Gastrocnemius medialis (tissue), 4 donors: ENCODE measurements around the gene SPOUT1. TPM values are rescaled to one million over a fixed set of nuclear protein-coding genes. Genes with fewer than 3 reads are reported as not detected.
"Not testable (repeated sequence)": the region's sequence is repeated elsewhere in the genome, so short reads cannot be mapped to it uniquely, and the experiment has no call there.

Experiments
- ATAC-seq, 2 donors: fragments of 150-250 bp; one replicate each; pipeline ENCODE4 v1.9.1; 2016
- DNase-seq, 2 donors: peaks; one replicate each; pipeline ENCODE4 v3.0.0-alpha.2; 2019
- H3K27ac ChIP-seq, 4 donors: fragments of 200-600 bp; sonication (generic); 1 replicate in 1 of 4; 2 replicates in 3 of 4; pipeline ENCODE4 v1.5.1; 2016 to 2018; ENCODE audit warnings: mild to moderate bottlenecking in 2 of 4, moderate library complexity in 1 of 4
- H3K27me3 ChIP-seq, 3 donors: fragments of 200-600 bp; sonication (generic) in 2 of 3; 1 replicate in 1 of 3; 2 replicates in 2 of 3; pipeline versions ENCODE4 v1.5.1 to v1.6.0; 2016 to 2019; ENCODE audit warnings: mild to moderate bottlenecking in 1 of 3, moderate library complexity in 1 of 3
- H3K36me3 ChIP-seq, 2 donors: fragments of 200-600 bp; sonication (generic) in 1 of 2; one replicate each; pipeline ENCODE4 v1.5.1; 2017 to 2018
- H3K4me1 ChIP-seq, 2 donors: fragments of 200-600 bp; sonication (generic) in 1 of 2; one replicate each; pipeline ENCODE4 v1.5.1; 2016 to 2017; ENCODE audit warnings: mild to moderate bottlenecking in 2 of 2
- H3K4me3 ChIP-seq, 4 donors: fragments of 200-600 bp; sonication (generic) in 3 of 4; 1 replicate in 1 of 4; 2 replicates in 3 of 4; pipeline ENCODE4 v1.5.1; 2016 to 2019; ENCODE audit warnings: mild to moderate bottlenecking in 2 of 4
- H3K9me3 ChIP-seq, 3 donors: fragments of 200-600 bp; sonication (generic) in 2 of 3; 1 replicate in 1 of 3; 2 replicates in 2 of 3; pipeline ENCODE4 v1.5.1; 2016 to 2019
- CTCF ChIP-seq, 5 experiments: fragments of 450-650 bp in 3 of 5; fragments of 200-600 bp in 2 of 5; sonication (generic) in 2 of 5; IDR thresholded peaks in 4 of 5; conservative IDR thresholded peaks in 1 of 5; 1 replicate in 4 of 5; 2 replicates in 1 of 5; pipeline ENCODE4 v1.5.1; 2016 to 2019; ENCODE audit warnings: antibody characterized with exemption in 5 of 5, mild to moderate bottlenecking in 3 of 5, moderate library complexity in 3 of 5
- POLR2A ChIP-seq, 2 donors: fragments of 450-650 bp; IDR thresholded peaks; one replicate each; pipeline ENCODE4 v1.6.1; 2017; ENCODE audit warnings: antibody characterized with exemption in 2 of 2, mild to moderate bottlenecking in 2 of 2, moderate library complexity in 2 of 2
- in situ Hi-C, 4 donors: fragments of 200-750 bp; cut with MboI; loops; one replicate each; pipeline versions ENCODE4 v1.15.0 to v1.8.0; 2017; ENCODE audit warnings: low sequenced_read_pairs in 4 of 4
- intact Hi-C: fragments of 100-400 bp; cut with DNase I; formaldehyde crosslinking; loops from one replicate; pipeline ENCODE4 v1.15.1; 2023; ENCODE audit warnings: low total_unique reads
- total RNA-seq, 4 donors: library from RNA; depleted of rRNA; stranded (reverse); fragments of >200 nt; gene quantifications; one replicate each; pipeline versions ENCODE4 v1.1.0 to v1.2.3, GENCODE V29; 2016

Gene SPOUT1
- total RNA-seq, 4 donors from 2014 or later: 10.7 to 29.3 (median 14.9) TPM

- TF ChIP-seq POLR2A (IDR thresholded peaks at IDR 0.05): no peak
- TF ChIP-seq CTCF (IDR thresholded peaks at IDR 0.05 in 4 of 5, conservative IDR thresholded peaks at IDR 0.05 in 1 of 5): no peak
- intact Hi-C loops (loop anchor here (5.0 kb wide), 1 partner anchor 97 kb away; the partner anchor contains the start of genes KYAT1 and LRRC8A), in situ Hi-C loops (no loop called here)
- ATAC-seq: no peak
- no peaks in the 10 kb centered on the region for H3K9me3 ChIP-seq
- H3K4me3 ChIP-seq: no peak overlapping the region
- peaks cover 0 to 2% of the 10 kb centered on the region in 2 donors for H3K36me3 ChIP-seq
- no peaks in the 10 kb centered on the region for H3K27me3 ChIP-seq
- H3K4me1 ChIP-seq: peaks cover 16 to 25% of the 10 kb centered on the region in 2 donors
- DNase-seq: no peak
- H3K27ac ChIP-seq: no peak overlapping the region
Measured at GRCh38 chr9:128785427-128785826, 44.2 kb downstream of the SPOUT1 start.

- in situ Hi-C loops: no loop called here
- no peak overlapping the region for H3K4me3 ChIP-seq
- intact Hi-C loops: no loop called here
- TF ChIP-seq POLR2A (IDR thresholded peaks at IDR 0.05) (no peak), CTCF (IDR thresholded peaks at IDR 0.05 in 4 of 5, conservative IDR thresholded peaks at IDR 0.05 in 1 of 5) (no peak)
- DNase-seq (no peak), ATAC-seq (no peak)
- no peaks in the 10 kb centered on the region for H3K9me3 ChIP-seq
- H3K4me1 ChIP-seq: peaks cover 7 to 13% of the 10 kb centered on the region in 2 donors
- no peaks in the 10 kb centered on the region for H3K27me3 ChIP-seq
- no peaks in the 10 kb centered on the region for H3K36me3 ChIP-seq
- H3K27ac ChIP-seq: peak overlapping the region; percentile 81 to 90 (median 84)
Measured at GRCh38 chr9:128782669-128783068, 46.9 kb downstream of the SPOUT1 start.

- Histone ChIP-seq H3K4me1 (peaks cover 4% of the 10 kb centered on the region in 2 donors), H3K36me3 (no peaks in the 10 kb centered on the region), H3K9me3 (no peaks in the 10 kb centered on the region), H3K27me3 (no peaks in the 10 kb centered on the region), H3K27ac (no peak overlapping the region), H3K4me3 (no peak overlapping the region)
- no peak for TF ChIP-seq POLR2A (IDR thresholded peaks at IDR 0.05)
- TF ChIP-seq CTCF (IDR thresholded peaks at IDR 0.05 in 4 of 5, conservative IDR thresholded peaks at IDR 0.05 in 1 of 5): no peak
- DNase-seq: no peak
- intact Hi-C loops (no loop called here), in situ Hi-C loops (no loop called here)
- ATAC-seq: no peak
Measured at GRCh38 chr9:128781187-128782070, 48.2 kb downstream of the SPOUT1 start.

- H3K9me3 ChIP-seq, H3K27ac ChIP-seq, ATAC-seq, in situ Hi-C loops, intact Hi-C loops, H3K36me3 ChIP-seq, H3K27me3 ChIP-seq, H3K4me3 ChIP-seq, H3K4me1 ChIP-seq, DNase-seq: not testable (repeated sequence)
Measured at GRCh38 chr9:128780093-128780492, 49.5 kb downstream of the SPOUT1 start.

- DNase-seq (no peak), ATAC-seq (no peak)
- intact Hi-C loops (loop anchor here (5.0 kb wide), 1 partner anchor 403 kb away; the partner anchor contains the start of gene URM1), in situ Hi-C loops (no loop called here)
- Histone ChIP-seq H3K4me1 (peaks cover 14 to 18% of the 10 kb centered on the region in 2 donors), H3K36me3 (no peaks in the 10 kb centered on the region), H3K9me3 (no peaks in the 10 kb centered on the region), H3K27ac (no peak overlapping the region), H3K4me3 (no peak overlapping the region), H3K27me3 (no peaks in the 10 kb centered on the region)
- TF ChIP-seq CTCF (IDR thresholded peaks at IDR 0.05 in 4 of 5, conservative IDR thresholded peaks at IDR 0.05 in 1 of 5): no peak
- TF ChIP-seq POLR2A (IDR thresholded peaks at IDR 0.05): no peak
Measured at GRCh38 chr9:128774804-128775203, 54.8 kb downstream of the SPOUT1 start.
